Measurements from ENCODE around the gene SCN4A.
A peak's percentile ranks its signal among the peaks of the same experiment; 100 is the strongest.
"Not testable (repeated sequence)": the region's sequence is repeated elsewhere in the genome, so short reads cannot be mapped to it uniquely, and the experiment has no call there.

The SCN4A gene

GRCh38 chr17:63972796-63973195 lies at the start of gene SCN4A:
SCN4A (minus strand) TSS chr17:63972918; CDS start chr17:63972841, 77 bp downstream.
- DNase-seq (ENCODE audit: low spot score): no peak

GRCh38 chr17:64020056-64020766 lies 47.5 kb upstream of the SCN4A start, which contains the start of gene ICAM2:
ICAM2 (minus strand) TSS chr17:64020633; CDS start chr17:64006691, 13,942 bp downstream.
- peak; percentile 92 for DNase-seq (ENCODE audit: low spot score)

- not testable (repeated sequence) for DNase-seq (ENCODE audit: low spot score)
Measured at GRCh38 chr17:64019551-64019961, 46.8 kb upstream of the SCN4A start.

GRCh38 chr17:64017381-64017980 lies 44.8 kb upstream of the SCN4A start:
- peak; percentile 54 for DNase-seq (ENCODE audit: low spot score)

- no peak for DNase-seq (ENCODE audit: low spot score)
Measured at GRCh38 chr17:64016974-64017373, 44.3 kb upstream of the SCN4A start.

GRCh38 chr17:64016231-64016784 lies 43.6 kb upstream of the SCN4A start:
- DNase-seq (ENCODE audit: low spot score): peak; percentile 69

GRCh38 chr17:64015447-64015846 lies 42.7 kb upstream of the SCN4A start:
- no peak for DNase-seq (ENCODE audit: low spot score)

- no peak for DNase-seq (ENCODE audit: low spot score)
Measured at GRCh38 chr17:64009571-64010402, 37.1 kb upstream of the SCN4A start.

- DNase-seq (ENCODE audit: low spot score): no peak
Measured at GRCh38 chr17:64008830-64009229, 36.1 kb upstream of the SCN4A start.

GRCh38 chr17:64008346-64008745 lies 35.6 kb upstream of the SCN4A start:
- no peak for DNase-seq (ENCODE audit: low spot score)

GRCh38 chr17:64007838-64008282 lies 35.1 kb upstream of the SCN4A start:
- no peak for DNase-seq (ENCODE audit: low spot score)

GRCh38 chr17:64007089-64007837 lies 34.5 kb upstream of the SCN4A start:
- DNase-seq (ENCODE audit: low spot score): not testable (repeated sequence)

GRCh38 chr17:64006361-64007088 lies 33.8 kb upstream of the SCN4A start:
- no peak for DNase-seq (ENCODE audit: low spot score)

- no peak for DNase-seq (ENCODE audit: low spot score)
Measured at GRCh38 chr17:64005734-64006167, 33.0 kb upstream of the SCN4A start.

GRCh38 chr17:64004903-64005733 lies 32.4 kb upstream of the SCN4A start:
- no peak for DNase-seq (ENCODE audit: low spot score)

GRCh38 chr17:64004218-64004770 lies 31.6 kb upstream of the SCN4A start:
- no peak for DNase-seq (ENCODE audit: low spot score)

- no peak for DNase-seq (ENCODE audit: low spot score)
Measured at GRCh38 chr17:64003526-64004121, 30.9 kb upstream of the SCN4A start.

GRCh38 chr17:64002658-64003525 lies 30.2 kb upstream of the SCN4A start:
- no peak for DNase-seq (ENCODE audit: low spot score)
